HCT116 (cell line): ENCODE results near the gene COL4A1. TPM values are rescaled to one million over a fixed set of nuclear protein-coding genes. Genes with fewer than 3 reads are reported as not detected.

Experiments used
- ATAC-seq: fragments of 200-7000 bp; cut with Tn5 transposase; 2 replicates; pipeline ENCODE4 v1.9.1; 2020; ENCODE audit warnings: mild to moderate bottlenecking, moderate library complexity
- BruUV-seq: library from RNA; stranded (reverse); fragments of 400-500 nt; replicated peaks from 2 replicates; lab custom pipeline; 2021; lab: Mats Ljungman, UMichigan
- CTCF ChIA-PET: fragments of 300-600 bp; sonication (Branson Sonifier 250); formaldehyde crosslinking; loops from one replicate; lab custom pipeline; 2021; ENCODE audit warnings: antibody characterized with exemption; lab: Charles Lee
- POLR2A ChIA-PET: fragments of 300-600, 350-600 bp; sonication (Branson Sonifier 250); formaldehyde crosslinking; loops from one replicate; lab custom pipeline; 2021; ENCODE audit warnings: antibody characterized with exemption; lab: Charles Lee
- RAD21 ChIA-PET, 2 experiments: fragments of 300-600 bp; sonication (Branson Sonifier 250); formaldehyde crosslinking; loops; one replicate each; lab custom pipeline; 2023; ENCODE audit warnings: low total read pairs in 2 of 2; ENCODE audit not compliant: uncharacterized antibody in 2 of 2, unreplicated experiment in 2 of 2, low non-redundant PET in 1 of 2; lab: Charles Lee
- DNase-seq: peaks from one replicate; pipeline ENCODE4 v3.0.0-alpha.2; 2010; ENCODE audit warnings: low read depth, low spot score
- H2AFZ ChIP-seq: fragments of 200-600 bp; shearing (Covaris generic), sonication (generic); 2 replicates; pipeline ENCODE4 v1.6.1; 2017; ENCODE audit warnings: low read depth, mixed run types, mixed read lengths, antibody characterized with exemption, low read length; ENCODE audit not compliant: poor library complexity, severe bottlenecking
- H3K27ac ChIP-seq: 2 replicates; pipeline ENCODE4 v1.5.1; 2012; ENCODE audit warnings: low read depth, low read length
- H3K27me3 ChIP-seq: fragments of 200-600 bp; sonication (generic); 2 replicates; pipeline ENCODE4 v1.6.1; 2016; ENCODE audit warnings: mixed run types, low read length, mixed read lengths; ENCODE audit not compliant: insufficient read depth
- H3K36me3 ChIP-seq, 2 experiments: fragments of 200-500 bp in 1 of 2; fragments of 200-600 bp in 1 of 2; sonication (Bioruptor generic) in 1 of 2; sonication (generic) in 1 of 2; 2 replicates each; pipeline versions ENCODE4 v1.5.1 to v1.6.1; 2014 to 2016; ENCODE audit warnings: low read length in 2 of 2, inconsistent platforms in 1 of 2, mixed read lengths in 1 of 2, mixed run types in 1 of 2; ENCODE audit not compliant: insufficient read depth in 2 of 2, control insufficient read depth in 1 of 2
- H3K4me1 ChIP-seq, 2 experiments: fragments of 200-600 bp in 1 of 2; sonication (generic) in 1 of 2; 2 replicates each; pipeline versions ENCODE4 v1.5.1 to v1.6.1; 2012 to 2017; ENCODE audit warnings: low read length in 2 of 2, inconsistent platforms in 1 of 2, mild to moderate bottlenecking in 1 of 2, mixed read lengths in 1 of 2, mixed run types in 1 of 2, moderate library complexity in 1 of 2; ENCODE audit not compliant: insufficient read depth in 2 of 2, control insufficient read depth in 1 of 2
- H3K4me2 ChIP-seq: fragments of 200-600 bp; sonication (generic); 2 replicates; pipeline ENCODE4 v1.6.1; 2017; ENCODE audit warnings: mixed run types, low read length, mixed read lengths
- H3K4me3 ChIP-seq, 2 experiments: fragments of 200-600 bp in 1 of 2; sonication (generic) in 1 of 2; replicated peaks in 1 of 2; 2 replicates each; pipeline ENCODE4 v1.5.1; 2011 to 2016; ENCODE audit warnings: low read length in 2 of 2, control low read depth in 1 of 2, low read depth in 1 of 2, mild to moderate bottlenecking in 1 of 2, mixed read lengths in 1 of 2, mixed run types in 1 of 2
- H3K79me2 ChIP-seq: fragments of 200-600 bp; sonication (generic); 2 replicates; pipeline ENCODE4 v1.6.1; 2017; ENCODE audit warnings: mild to moderate bottlenecking, mixed run types, low read length, moderate library complexity, mixed read lengths; ENCODE audit not compliant: insufficient read depth
- H3K9ac ChIP-seq: fragments of 200-600 bp; sonication (generic); 2 replicates; pipeline ENCODE4 v1.6.1; 2016; ENCODE audit warnings: low read length, mixed read lengths
- H3K9me2 ChIP-seq: fragments of 200-600 bp; sonication (generic), shearing (Covaris generic); 2 replicates; pipeline ENCODE4 v1.6.1; 2017; ENCODE audit warnings: mixed run types, mild to moderate bottlenecking, moderate library complexity; ENCODE audit not compliant: insufficient read depth
- H3K9me3 ChIP-seq, 2 experiments: fragments of 200-500 bp in 1 of 2; fragments of 200-600 bp in 1 of 2; sonication (Bioruptor generic) in 1 of 2; sonication (generic) in 1 of 2; 2 replicates each; pipeline ENCODE4 v1.6.1; 2014 to 2017; ENCODE audit warnings: low read length in 2 of 2, mixed read lengths in 2 of 2, inconsistent platforms in 1 of 2, low read depth in 1 of 2, mild to moderate bottlenecking in 1 of 2, mixed run types in 1 of 2, moderate library complexity in 1 of 2; ENCODE audit not compliant: control insufficient read depth in 1 of 2, insufficient read depth in 1 of 2
- H4K20me1 ChIP-seq: fragments of 200-600 bp; sonication (generic), shearing (Covaris generic); 2 replicates; pipeline ENCODE4 v1.6.1; 2017; ENCODE audit warnings: mixed run types, mild to moderate bottlenecking, moderate library complexity; ENCODE audit not compliant: insufficient read depth
- ELF1 ChIP-seq: IDR thresholded peaks from 2 replicates; pipeline ENCODE4 v1.6.1; 2012; ENCODE audit warnings: low read depth, borderline replicate concordance
- EZH2phosphoT487 ChIP-seq: fragments of 200-600 bp; IDR thresholded peaks from 2 replicates; pipeline ENCODE4 v1.6.1; 2018; ENCODE audit warnings: antibody characterized with exemption, borderline replicate concordance
- POLR2A ChIP-seq: IDR thresholded peaks from 2 replicates; pipeline ENCODE4 v1.7.0; 2011; ENCODE audit warnings: borderline replicate concordance; ENCODE audit not compliant: insufficient read depth, insufficient read length; ENCODE audit errors: extremely low read depth
- POLR2AphosphoS5 ChIP-seq: IDR thresholded peaks from 2 replicates; pipeline ENCODE4 v1.6.1; 2011; ENCODE audit warnings: mild to moderate bottlenecking, low read depth, low read length, moderate library complexity
- RAD21 ChIP-seq: IDR thresholded peaks from 2 replicates; pipeline ENCODE4 v1.6.1; 2012; ENCODE audit warnings: low read depth, mild to moderate bottlenecking
- REST ChIP-seq: IDR thresholded peaks from 2 replicates; pipeline ENCODE4 v1.6.1; 2012; ENCODE audit warnings: low read depth
- SIN3A ChIP-seq: IDR thresholded peaks from 2 replicates; pipeline ENCODE4 v1.6.1; 2012; ENCODE audit warnings: low read depth
- SRF ChIP-seq: IDR thresholded peaks from 2 replicates; pipeline ENCODE4 v1.6.1; 2012; ENCODE audit warnings: low read depth
- YY1 ChIP-seq: IDR thresholded peaks from 2 replicates; pipeline ENCODE4 v1.6.1; 2011; ENCODE audit warnings: low read length, low read depth, moderate library complexity, mild to moderate bottlenecking; ENCODE audit not compliant: insufficient replicate concordance; ENCODE audit errors: extremely low read depth
- ZBTB33 ChIP-seq: IDR thresholded peaks from 2 replicates; pipeline ENCODE4 v1.6.1; 2011; ENCODE audit warnings: mild to moderate bottlenecking, low read length, moderate library complexity; ENCODE audit not compliant: insufficient replicate concordance; ENCODE audit errors: extremely low read depth
- ZFX ChIP-seq: fragments of 450-650 bp; IDR thresholded peaks from 2 replicates; pipeline ENCODE4 v1.6.1; 2017
- ZNF274 ChIP-seq: fragments of 200-500 bp; sonication (Bioruptor generic); IDR thresholded peaks from 2 replicates; pipeline ENCODE4 v1.6.1; 2014; ENCODE audit warnings: mild to moderate bottlenecking, low read depth, low read length, inconsistent platforms
- intact Hi-C: fragments of 100-400 bp; cut with micrococcal nuclease; formaldehyde crosslinking; loops from 2 replicates; pipeline ENCODE4 v1.10.0; 2022
- total RNA-seq: library from RNA; stranded (reverse); gene quantifications from one replicate; pipeline ENCODE4 v1.2.1, GENCODE V29; 2021; ENCODE audit not compliant: unreplicated experiment
- TF ChIP-seq, protein P1 (sequence below): IDR thresholded peaks from 2 replicates; pipeline ENCODE4 v1.6.1; 2012
- TF ChIP-seq, protein P2 (sequence below): IDR thresholded peaks from 2 replicates; pipeline ENCODE4 v1.6.1; 2012

The COL4A1 gene
- total RNA-seq, 1 experiment from 2014 or later: 0.57 TPM

GRCh38 chr13:110262082-110262436 is 44.9 kb downstream of the COL4A1 start:
- H3K9me2 ChIP-seq: no peaks in the 10 kb centered on the region
- ChIA-PET CTCF (interaction anchor here (1.1 kb wide), 1 partner anchor 14 kb away, joined by 3 read pairs; no protein-coding TSS in a partner anchor), POLR2A (no interaction called here), RAD21 (no interaction called here)
- no peak overlapping the region for H3K27ac ChIP-seq
- DNase-seq (no peak), ATAC-seq (no peak)
- BruUV-seq: no TSS peak
- H2AFZ ChIP-seq: no peak overlapping the region
- H3K4me1 ChIP-seq: no peaks in the 10 kb centered on the region
- H3K4me3 ChIP-seq: no peak overlapping the region
- TF ChIP-seq SIN3A (no peak), ELF1 (no peak), YY1 (no peak), REST (no peak), POLR2AphosphoS5 (no peak), EZH2phosphoT487 (no peak), SRF (no peak), ZBTB33 (no peak), ZNF274 (no peak), POLR2A (no peak), RAD21 (no peak), ZFX (no peak)
- TF ChIP-seq, protein P1, sequence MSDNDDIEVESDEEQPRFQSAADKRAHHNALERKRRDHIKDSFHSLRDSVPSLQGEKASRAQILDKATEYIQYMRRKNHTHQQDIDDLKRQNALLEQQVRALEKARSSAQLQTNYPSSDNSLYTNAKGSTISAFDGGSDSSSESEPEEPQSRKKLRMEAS: no peak
- TF ChIP-seq, protein P2, sequence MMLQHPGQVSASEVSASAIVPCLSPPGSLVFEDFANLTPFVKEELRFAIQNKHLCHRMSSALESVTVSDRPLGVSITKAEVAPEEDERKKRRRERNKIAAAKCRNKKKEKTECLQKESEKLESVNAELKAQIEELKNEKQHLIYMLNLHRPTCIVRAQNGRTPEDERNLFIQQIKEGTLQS: no peak
- H3K4me2 ChIP-seq: no peak overlapping the region
- H4K20me1 ChIP-seq: no peaks in the 10 kb centered on the region
- no peaks in the 10 kb centered on the region for H3K36me3 ChIP-seq
- no peaks in the 10 kb centered on the region; the same call in 1 of the 2 replicates for H3K27me3 ChIP-seq
- H3K9ac ChIP-seq: no peak overlapping the region
- H3K9me3 ChIP-seq: no peaks in the 10 kb centered on the region
- H3K79me2 ChIP-seq: no peaks in the 10 kb centered on the region
- intact Hi-C loops: no loop called here
